Measurements from ENCODE around the gene PLA2G4B.

Gene PLA2G4B

DNA sequence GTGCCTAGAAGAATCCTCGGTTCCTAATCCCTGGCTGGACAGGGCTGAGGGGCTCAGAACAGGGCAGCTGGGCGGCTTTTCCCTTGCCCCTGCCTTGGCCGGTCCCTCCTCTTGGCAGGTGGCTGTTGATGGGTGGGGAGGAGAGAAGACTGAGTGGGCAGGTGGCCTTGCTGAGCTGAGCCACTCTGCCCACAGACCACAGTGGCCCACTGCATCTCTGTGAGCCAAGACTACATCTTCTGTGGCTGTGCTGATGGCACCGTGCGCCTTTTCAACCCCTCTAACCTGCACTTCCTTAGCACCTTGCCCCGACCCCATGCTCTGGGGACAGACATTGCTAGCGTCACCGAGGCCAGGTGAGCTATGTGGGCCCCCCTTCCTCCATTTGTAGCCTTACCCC, 25.2 kb upstream of the PLA2G4B start:
- no peak overlapping the region for H3K4me3 Mint-ChIP-seq
- no peaks in the 10 kb centered on the region for H3K27me3 Mint-ChIP-seq
- no peaks in the 10 kb centered on the region for H3K9me3 Mint-ChIP-seq
- CTCF ChIA-PET: interaction anchor here (1.4 to 10.1 kb wide), 4 partner anchors 18 to 90 kb away, joined by 4 to 253 read pairs (median 44); partner anchors contain the start of gene MAPKBP1
- H3K4me1 Mint-ChIP-seq: peaks cover 29% of the 10 kb centered on the region
- peaks cover 21% of the 10 kb centered on the region for H3K36me3 Mint-ChIP-seq
- no peak overlapping the region for H3K27ac Mint-ChIP-seq
- no peak for DNase-seq

DNA sequence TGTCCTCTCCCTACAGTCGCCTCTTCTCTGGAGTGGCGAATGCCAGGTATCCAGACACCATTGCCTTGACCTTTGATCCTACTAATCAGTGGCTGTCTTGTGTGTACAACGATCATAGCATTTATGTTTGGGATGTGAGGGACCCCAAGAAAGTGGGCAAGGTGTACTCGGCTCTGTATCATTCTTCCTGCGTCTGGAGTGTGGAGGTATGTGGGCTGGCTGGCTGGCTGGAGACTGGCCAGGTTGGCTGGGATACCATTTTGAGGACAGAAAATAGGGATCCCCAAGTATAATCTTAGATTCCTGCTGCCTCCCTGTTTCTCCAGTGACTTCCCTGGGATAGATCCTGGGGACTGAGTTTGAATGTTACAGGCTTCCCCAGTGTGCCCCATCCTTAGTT, 24.1 kb upstream of the PLA2G4B start:
- H3K27ac Mint-ChIP-seq: no peak overlapping the region
- peaks cover 26% of the 10 kb centered on the region for H3K36me3 Mint-ChIP-seq
- DNase-seq: no peak
- no peaks in the 10 kb centered on the region for H3K9me3 Mint-ChIP-seq
- CTCF ChIA-PET: interaction anchor here (1.4 to 10.1 kb wide), 2 partner anchors 17 to 42 kb away, joined by 4 to 253 read pairs; partner anchors contain the start of gene MAPKBP1
- H3K4me3 Mint-ChIP-seq: no peak overlapping the region
- no peaks in the 10 kb centered on the region for H3K27me3 Mint-ChIP-seq
- peaks cover 26% of the 10 kb centered on the region for H3K4me1 Mint-ChIP-seq

DNA sequence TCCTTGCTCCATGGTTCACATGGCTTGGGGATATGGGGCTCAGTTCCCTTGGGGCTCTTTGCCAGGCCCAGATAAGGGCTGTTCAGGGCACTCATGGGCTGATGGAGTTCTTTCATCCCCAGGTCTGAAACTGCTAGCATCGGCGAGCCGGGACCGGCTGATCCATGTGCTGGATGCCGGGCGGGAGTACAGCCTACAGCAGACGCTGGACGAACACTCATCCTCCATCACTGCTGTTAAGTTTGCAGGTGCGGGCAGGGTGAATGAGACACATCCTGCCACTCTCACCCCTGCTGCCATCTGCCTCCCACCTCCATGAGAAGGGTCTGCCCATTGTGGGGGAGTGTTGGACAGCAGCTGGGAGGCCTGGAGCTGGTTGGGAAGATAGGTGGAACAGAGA, 21.9 kb upstream of the PLA2G4B start:
- Mint-ChIP-seq H3K4me3 (no peak overlapping the region), H3K9me3 (no peaks in the 10 kb centered on the region), H3K4me1 (peaks cover 7% of the 10 kb centered on the region), H3K27ac (no peak overlapping the region), H3K36me3 (peaks cover 33% of the 10 kb centered on the region), H3K27me3 (no peaks in the 10 kb centered on the region)
- no peak for DNase-seq
- CTCF ChIA-PET: no interaction called here

DNA sequence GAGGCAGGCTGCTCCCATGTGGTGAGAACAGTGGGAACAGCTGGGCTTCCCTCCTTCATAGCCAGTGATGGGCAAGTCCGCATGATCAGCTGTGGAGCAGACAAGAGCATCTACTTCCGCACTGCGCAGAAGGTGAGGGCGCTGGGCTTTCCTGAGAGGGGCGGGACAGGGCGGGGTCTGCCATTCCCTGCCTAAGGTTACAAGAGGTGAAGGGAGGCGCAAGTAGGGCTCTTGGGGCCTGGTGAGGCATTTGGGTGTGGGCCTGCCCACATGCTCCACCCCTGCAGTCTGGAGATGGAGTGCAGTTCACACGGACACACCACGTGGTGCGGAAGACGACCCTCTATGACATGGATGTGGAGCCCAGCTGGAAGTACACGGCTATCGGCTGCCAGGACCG, 21.3 kb upstream of the PLA2G4B start:
- peaks cover 2% of the 10 kb centered on the region for H3K4me1 Mint-ChIP-seq
- no peaks in the 10 kb centered on the region for H3K9me3 Mint-ChIP-seq
- H3K27me3 Mint-ChIP-seq: no peaks in the 10 kb centered on the region
- no peak overlapping the region for H3K4me3 Mint-ChIP-seq
- no peak overlapping the region for H3K27ac Mint-ChIP-seq
- H3K36me3 Mint-ChIP-seq: peaks cover 31% of the 10 kb centered on the region
- no peak for DNase-seq
- CTCF ChIA-PET: interaction anchor here (1.7 to 1.8 kb wide), 2 partner anchors 44 to 122 kb away, joined by 6 read pairs; no protein-coding TSS in a partner anchor

DNA sequence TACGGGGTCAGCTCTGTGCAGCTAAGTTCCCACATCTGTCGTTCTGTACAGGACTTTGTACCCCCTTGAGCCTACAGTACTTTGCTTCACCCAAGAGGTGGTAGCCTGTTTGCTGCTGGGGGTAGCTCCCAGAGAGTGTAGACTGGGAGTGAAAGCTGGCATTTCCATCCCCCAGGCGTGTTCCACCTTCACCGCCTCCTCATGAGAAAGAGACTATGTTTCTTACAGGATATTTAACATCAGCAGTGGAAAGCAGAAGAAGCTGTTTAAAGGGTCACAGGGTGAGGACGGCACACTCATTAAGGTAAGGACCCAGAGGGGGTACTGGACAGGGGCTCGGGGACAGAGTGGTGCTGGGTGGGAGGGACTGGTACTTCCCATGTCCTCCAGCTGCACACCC, 20.9 kb upstream of the PLA2G4B start:
- no peaks in the 10 kb centered on the region for H3K27me3 Mint-ChIP-seq
- H3K36me3 Mint-ChIP-seq: peaks cover 34% of the 10 kb centered on the region
- no peaks in the 10 kb centered on the region for H3K4me1 Mint-ChIP-seq
- CTCF ChIA-PET: interaction anchor here (1.1 to 1.8 kb wide), 3 partner anchors 45 to 266 kb away, joined by 3 to 6 read pairs (median 6); no protein-coding TSS in a partner anchor
- DNase-seq: no peak
- H3K4me3 Mint-ChIP-seq: no peak overlapping the region
- no peaks in the 10 kb centered on the region for H3K9me3 Mint-ChIP-seq
- no peak overlapping the region for H3K27ac Mint-ChIP-seq

DNA sequence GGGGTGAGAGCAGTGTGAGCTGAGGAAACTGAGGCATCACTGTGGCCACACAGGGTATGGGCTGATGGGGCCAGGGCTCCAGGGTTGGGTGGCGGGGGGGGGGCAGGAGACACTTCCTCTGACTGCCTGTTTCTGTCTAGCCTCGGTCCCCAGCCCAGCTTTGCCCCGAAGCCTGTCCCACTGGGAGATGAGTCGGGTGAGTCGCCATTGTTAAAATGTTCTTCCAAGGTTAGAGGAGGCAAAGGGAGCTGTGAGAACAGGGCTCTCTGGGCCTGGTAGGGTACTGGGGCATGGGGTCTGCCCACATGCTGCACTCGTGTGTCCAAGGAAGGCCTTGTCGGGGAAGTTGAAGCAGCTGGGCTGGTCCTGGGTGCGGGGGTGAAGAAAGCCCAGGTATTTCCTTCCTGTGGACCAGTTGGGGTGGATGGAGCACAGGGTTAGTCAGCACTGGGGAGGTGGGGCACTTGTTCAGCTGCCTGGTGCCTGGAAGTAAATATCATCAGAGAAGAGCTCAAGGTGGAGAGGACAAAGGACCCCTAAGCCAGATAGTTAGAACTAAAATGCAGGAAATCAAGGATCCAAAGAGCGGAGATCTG, 19.1 kb upstream of the PLA2G4B start:
- Mint-ChIP-seq H3K27ac (peak overlapping the region; percentile 72), H3K27me3 (no peaks in the 10 kb centered on the region), H3K4me3 (no peak overlapping the region), H3K9me3 (no peaks in the 10 kb centered on the region), H3K4me1 (no peaks in the 10 kb centered on the region), H3K36me3 (peaks cover 32% of the 10 kb centered on the region)
- no peak for DNase-seq
- CTCF ChIA-PET: interaction anchor here (1.0 to 2.7 kb wide), 3 partner anchors 8 to 228 kb away, joined by 3 to 13 read pairs (median 8); partner anchors contain the start of gene MAPKBP1

DNA sequence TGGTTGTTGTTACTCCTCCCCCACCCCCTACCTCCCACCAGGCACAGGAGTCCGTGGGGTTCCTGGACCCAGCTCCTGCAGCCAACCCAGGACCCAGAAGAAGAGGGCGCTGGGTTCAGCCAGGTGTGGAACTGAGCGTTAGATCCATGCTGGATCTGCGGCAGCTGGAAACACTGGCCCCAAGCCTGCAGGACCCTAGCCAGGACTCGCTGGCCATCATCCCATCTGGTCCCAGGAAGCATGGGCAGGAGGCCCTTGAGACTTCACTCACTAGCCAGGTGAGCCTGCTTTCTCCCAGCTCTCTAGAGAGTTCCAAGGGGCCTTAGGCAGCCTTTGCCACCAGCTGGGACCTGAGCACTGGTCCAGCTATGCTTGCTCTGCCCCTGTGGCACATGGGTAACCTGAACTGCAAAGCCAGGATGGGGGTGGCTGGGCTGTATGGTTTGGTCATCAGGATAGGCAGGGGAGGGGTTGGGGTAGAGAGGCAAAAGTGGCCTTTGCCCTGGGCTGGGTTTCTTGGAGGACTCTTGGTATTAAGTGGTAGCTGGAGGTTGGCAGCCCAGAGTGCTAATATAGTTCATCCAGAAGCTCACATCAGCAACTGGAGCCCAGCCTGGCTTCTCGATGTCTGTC, 17.7 kb upstream of the PLA2G4B start:
- Mint-ChIP-seq H3K4me1 (no peaks in the 10 kb centered on the region), H3K27me3 (no peaks in the 10 kb centered on the region), H3K36me3 (peaks cover 32% of the 10 kb centered on the region), H3K27ac (no peak overlapping the region), H3K9me3 (no peaks in the 10 kb centered on the region), H3K4me3 (no peak overlapping the region)
- CTCF ChIA-PET: interaction anchor here (1.0 to 2.7 kb wide), 4 partner anchors 10 to 230 kb away, joined by 3 to 13 read pairs (median 6); partner anchors contain the start of gene MAPKBP1
- no peak for DNase-seq

DNA sequence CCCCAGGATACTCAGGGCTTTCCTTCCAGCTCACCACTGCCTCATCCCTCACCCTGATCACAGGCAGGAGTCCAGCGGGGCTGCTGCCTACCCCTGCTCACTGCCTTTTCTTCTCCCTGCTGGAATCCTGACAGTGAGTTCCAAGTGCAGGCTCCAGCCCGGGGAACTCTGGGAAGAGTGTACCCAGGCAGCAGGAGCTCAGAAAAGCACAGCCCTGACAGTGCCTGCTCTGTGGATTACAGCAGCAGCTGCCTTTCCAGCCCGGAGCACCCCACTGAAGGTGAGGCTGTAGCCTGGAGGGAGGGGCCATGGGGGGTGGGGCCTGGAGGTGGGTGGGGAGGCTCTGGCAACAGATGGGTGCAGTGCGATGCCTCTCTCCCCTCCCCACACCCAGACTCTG, 16.8 kb upstream of the PLA2G4B start:
- H3K4me3 Mint-ChIP-seq: no peak overlapping the region
- CTCF ChIA-PET: interaction anchor here (1.2 to 2.7 kb wide), 2 partner anchors 11 to 83 kb away, joined by 4 to 13 read pairs; no protein-coding TSS in a partner anchor
- H3K9me3 Mint-ChIP-seq: no peaks in the 10 kb centered on the region
- no peak for DNase-seq
- no peak overlapping the region for H3K27ac Mint-ChIP-seq
- H3K4me1 Mint-ChIP-seq: peaks cover 4% of the 10 kb centered on the region
- peaks cover 4% of the 10 kb centered on the region for H3K27me3 Mint-ChIP-seq
- peaks cover 32% of the 10 kb centered on the region for H3K36me3 Mint-ChIP-seq

DNA sequence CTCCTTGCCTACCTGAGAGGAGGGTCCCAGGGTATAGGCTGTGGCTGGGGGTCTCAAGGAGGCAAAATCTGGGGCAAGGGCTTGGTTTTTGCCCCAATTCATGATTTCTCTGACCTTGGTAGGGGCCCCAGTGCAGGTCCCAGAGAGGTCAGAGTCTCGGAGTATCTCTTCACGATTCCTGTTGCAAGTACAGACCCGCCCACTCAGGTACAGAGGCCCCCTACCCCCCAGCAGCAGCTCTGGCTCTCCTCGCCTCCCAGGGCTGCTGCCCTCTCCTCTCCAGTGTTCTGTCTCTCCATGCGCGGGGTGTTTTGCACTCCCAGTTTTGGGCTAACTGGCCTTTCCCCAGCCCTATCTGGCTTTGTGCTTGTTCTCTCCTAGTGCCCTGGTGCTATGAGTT, 16.2 kb upstream of the PLA2G4B start:
- no peak for DNase-seq
- Mint-ChIP-seq H3K4me3 (no peak overlapping the region), H3K27ac (no peak overlapping the region), H3K36me3 (peaks cover 26% of the 10 kb centered on the region), H3K27me3 (peaks cover 4% of the 10 kb centered on the region), H3K9me3 (no peaks in the 10 kb centered on the region), H3K4me1 (peaks cover 5% of the 10 kb centered on the region)
- CTCF ChIA-PET: interaction anchor here (2.7 kb wide), 1 partner anchor 11 kb away, joined by 13 read pairs; no protein-coding TSS in a partner anchor

DNA sequence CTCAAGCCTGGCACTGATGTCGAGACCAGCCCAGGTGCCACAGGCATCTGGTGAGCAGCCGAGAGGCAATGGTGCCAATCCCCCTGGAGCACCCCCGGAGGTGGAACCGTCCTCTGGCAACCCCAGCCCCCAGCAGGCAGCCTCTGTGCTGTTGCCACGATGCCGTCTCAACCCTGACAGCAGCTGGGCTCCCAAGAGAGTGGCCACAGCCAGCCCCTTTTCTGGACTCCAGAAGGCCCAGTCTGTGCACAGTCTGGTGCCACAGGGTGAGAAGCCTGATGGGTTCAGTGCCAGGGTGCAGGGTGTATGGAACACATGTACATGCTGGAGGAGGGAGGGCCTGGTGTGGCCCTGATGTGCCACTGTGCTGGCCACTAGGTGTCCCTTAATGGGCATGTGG, 15.7 kb upstream of the PLA2G4B start:
- Mint-ChIP-seq H3K27me3 (peaks cover 4% of the 10 kb centered on the region), H3K4me1 (peaks cover 8% of the 10 kb centered on the region), H3K27ac (no peak overlapping the region), H3K36me3 (peaks cover 22% of the 10 kb centered on the region), H3K9me3 (no peaks in the 10 kb centered on the region), H3K4me3 (no peak overlapping the region)
- no peak for DNase-seq
- CTCF ChIA-PET: interaction anchor here (1.3 kb wide), 1 partner anchor 12 kb away, joined by 3 read pairs; no protein-coding TSS in a partner anchor

DNA sequence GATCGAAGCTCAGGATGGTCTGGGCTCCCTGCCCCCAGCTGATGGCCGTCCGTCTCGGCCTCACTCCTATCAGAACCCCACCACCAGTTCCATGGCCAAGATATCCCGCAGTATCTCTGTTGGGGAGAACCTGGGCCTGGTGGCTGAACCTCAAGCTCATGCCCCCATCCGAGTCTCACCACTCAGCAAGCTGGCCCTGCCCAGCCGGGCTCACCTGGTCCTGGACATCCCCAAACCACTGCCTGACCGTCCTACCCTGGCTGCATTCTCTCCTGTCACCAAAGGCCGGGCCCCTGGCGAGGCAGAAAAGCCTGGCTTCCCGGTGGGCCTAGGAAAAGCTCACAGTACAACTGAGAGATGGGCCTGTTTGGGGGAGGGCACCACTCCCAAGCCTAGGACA, 15.1 kb upstream of the PLA2G4B start:
- H3K36me3 Mint-ChIP-seq: peaks cover 19% of the 10 kb centered on the region
- no peak overlapping the region for H3K27ac Mint-ChIP-seq
- H3K4me1 Mint-ChIP-seq: peaks cover 10% of the 10 kb centered on the region
- H3K27me3 Mint-ChIP-seq: peaks cover 4% of the 10 kb centered on the region
- DNase-seq: no peak
- no peaks in the 10 kb centered on the region for H3K9me3 Mint-ChIP-seq
- no peak overlapping the region for H3K4me3 Mint-ChIP-seq
- CTCF ChIA-PET: interaction anchor here (1.3 kb wide), 1 partner anchor 12 kb away, joined by 3 read pairs; no protein-coding TSS in a partner anchor

DNA sequence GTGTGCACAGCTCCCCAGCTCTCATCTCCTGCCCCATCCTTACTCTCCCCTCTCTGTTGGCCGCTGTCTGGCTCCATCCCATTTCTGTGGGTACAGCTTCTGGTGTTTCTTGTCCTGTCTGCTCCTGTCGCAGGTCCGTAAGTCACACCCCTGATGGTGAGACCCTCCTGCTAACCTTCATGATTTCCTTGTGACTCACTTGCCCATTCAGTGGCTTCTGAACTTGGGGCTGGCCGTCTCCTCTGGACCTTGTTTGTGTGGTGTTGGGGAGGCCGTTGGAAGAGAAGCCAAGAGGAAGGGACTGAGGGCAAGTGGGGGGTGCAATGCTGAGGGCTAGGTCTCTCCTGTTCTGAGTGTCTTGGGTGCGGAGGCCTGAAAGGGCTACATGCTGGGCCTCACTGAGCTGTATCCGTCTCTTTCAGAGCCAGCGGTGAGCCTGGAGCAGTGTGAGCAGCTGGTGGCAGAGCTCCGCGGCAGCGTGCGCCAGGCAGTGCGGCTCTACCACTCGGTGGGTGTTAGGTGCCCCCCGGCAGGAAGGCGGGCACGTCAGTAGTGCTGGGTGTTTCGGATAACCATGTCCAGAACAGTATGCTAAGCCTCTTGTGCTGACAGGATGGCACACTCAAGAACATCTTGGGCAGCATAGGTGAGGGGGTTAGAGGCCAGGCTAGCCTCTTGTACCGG, 14.4 kb upstream of the PLA2G4B start:
- no peak for DNase-seq
- CTCF ChIA-PET: interaction anchor here (1.3 kb wide), 1 partner anchor 13 kb away, joined by 3 read pairs; no protein-coding TSS in a partner anchor
- Mint-ChIP-seq H3K9me3 (no peaks in the 10 kb centered on the region), H3K27ac (no peak overlapping the region), H3K27me3 (peaks cover 4% of the 10 kb centered on the region), H3K4me1 (peaks cover 16% of the 10 kb centered on the region), H3K36me3 (peaks cover 17% of the 10 kb centered on the region), H3K4me3 (no peak overlapping the region)

DNA sequence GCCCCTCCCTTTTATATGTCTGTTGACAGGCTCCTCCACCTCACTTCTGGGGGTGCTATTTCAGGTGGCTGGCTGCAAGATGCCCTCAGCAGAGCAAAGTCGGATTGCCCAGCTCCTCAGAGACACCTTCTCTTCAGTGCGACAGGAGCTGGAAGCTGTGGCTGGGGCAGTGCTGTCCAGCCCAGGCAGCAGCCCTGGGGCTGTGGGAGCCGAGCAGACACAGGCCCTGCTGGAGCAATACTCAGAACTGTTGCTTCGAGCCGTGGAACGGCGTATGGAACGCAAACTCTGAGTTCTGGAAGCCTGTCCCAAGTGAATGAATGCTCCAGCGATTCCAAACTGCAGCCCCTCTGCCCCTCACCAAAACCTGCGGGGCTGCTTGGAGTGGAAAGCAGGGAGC, 13.5 kb upstream of the PLA2G4B start:
- CTCF ChIA-PET: no interaction called here
- Mint-ChIP-seq H3K9me3 (no peaks in the 10 kb centered on the region), H3K4me1 (peaks cover 22% of the 10 kb centered on the region), H3K27me3 (peaks cover 9% of the 10 kb centered on the region), H3K36me3 (peaks cover 10% of the 10 kb centered on the region), H3K27ac (no peak overlapping the region), H3K4me3 (no peak overlapping the region)
- no peak for DNase-seq
